ENCODE data around the gene SLC4A1AP. TPM values are rescaled to one million over a fixed set of nuclear protein-coding genes. Genes with fewer than 3 reads are reported as not detected.
A peak's percentile ranks its signal among the peaks of the same experiment; 100 is the strongest.

Gene SLC4A1AP, protein sequence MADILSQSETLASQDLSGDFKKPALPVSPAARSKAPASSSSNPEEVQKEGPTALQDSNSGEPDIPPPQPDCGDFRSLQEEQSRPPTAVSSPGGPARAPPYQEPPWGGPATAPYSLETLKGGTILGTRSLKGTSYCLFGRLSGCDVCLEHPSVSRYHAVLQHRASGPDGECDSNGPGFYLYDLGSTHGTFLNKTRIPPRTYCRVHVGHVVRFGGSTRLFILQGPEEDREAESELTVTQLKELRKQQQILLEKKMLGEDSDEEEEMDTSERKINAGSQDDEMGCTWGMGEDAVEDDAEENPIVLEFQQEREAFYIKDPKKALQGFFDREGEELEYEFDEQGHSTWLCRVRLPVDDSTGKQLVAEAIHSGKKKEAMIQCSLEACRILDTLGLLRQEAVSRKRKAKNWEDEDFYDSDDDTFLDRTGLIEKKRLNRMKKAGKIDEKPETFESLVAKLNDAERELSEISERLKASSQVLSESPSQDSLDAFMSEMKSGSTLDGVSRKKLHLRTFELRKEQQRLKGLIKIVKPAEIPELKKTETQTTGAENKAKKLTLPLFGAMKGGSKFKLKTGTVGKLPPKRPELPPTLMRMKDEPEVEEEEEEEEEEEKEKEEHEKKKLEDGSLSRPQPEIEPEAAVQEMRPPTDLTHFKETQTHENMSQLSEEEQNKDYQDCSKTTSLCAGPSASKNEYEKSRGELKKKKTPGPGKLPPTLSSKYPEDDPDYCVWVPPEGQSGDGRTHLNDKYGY
- total RNA-seq (2021; ENCODE audit: unreplicated experiment) (19.8 TPM), Bru-seq, nascent RNA (percentile 67 among the genes with signal in this experiment), BruChase-seq, experiment 1, labeled RNA remaining after a 6-hour chase (percentile 74 among the genes with signal in this experiment), BruChase-seq, experiment 2, labeled RNA remaining after a 2-hour chase (percentile 69 among the genes with signal in this experiment)
- 10.1 and 12.3 TPM in 2 replicates for polyA plus RNA-seq (2012)
- long read RNA-seq, transcript SLC4A1AP-201 (14 exons, 2,959 nt) = major isoform, 36 of 65 reads
- long read RNA-seq, partial matches to known transcripts = 25 of 65 reads
- long read RNA-seq, other reads (novel, unspliced or antisense) = 4 of 65 reads

DNA sequence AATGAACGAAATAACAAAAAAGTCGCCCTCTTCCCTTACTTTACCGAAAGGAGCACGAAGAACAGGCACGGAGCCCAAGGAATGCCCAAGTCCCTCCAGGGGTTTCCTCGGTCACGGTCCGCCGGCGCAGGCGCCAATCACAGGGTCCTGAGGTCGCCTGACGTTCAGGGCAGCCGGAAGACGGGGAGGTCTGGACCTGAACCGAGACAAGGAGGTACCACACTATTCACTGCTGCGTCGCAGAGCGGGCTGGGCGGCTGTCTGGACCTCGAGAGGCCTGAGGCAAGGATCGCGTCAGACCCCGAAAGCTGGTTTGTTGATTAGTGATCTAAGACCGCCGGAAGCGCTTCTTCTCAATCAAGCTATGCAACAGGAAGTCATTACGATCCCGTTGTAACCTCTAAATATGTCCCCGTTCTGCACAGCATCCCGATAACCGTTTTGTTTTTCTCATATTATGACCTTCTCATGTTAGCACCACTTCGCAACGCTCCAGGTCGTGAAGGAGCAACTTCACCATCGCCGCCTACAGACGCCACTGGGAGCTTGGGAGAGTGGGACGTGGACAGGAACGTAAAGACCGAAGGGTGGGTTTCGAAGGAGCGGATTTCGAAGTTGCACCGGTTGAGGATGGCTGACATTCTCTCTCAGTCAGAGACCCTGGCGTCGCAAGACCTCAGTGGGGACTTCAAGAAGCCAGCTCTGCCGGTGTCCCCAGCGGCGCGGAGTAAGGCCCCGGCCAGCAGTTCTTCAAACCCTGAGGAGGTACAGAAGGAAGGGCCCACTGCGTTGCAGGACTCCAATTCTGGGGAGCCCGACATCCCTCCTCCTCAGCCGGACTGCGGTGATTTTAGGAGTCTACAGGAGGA, at the start of gene SLC4A1AP, which contains the start of gene SUPT7L:
TSS of gene SLC4A1AP (plus strand) at position 605 of the 869 bp plus-strand sequence. CDS start at position 631, 26 bp downstream.
TSS of gene SUPT7L (minus strand) at position 330 of the 869 bp plus-strand sequence. CDS start 1,422 bp downstream, outside the sequence.
- ChIA-PET CTCF (interaction anchor here (1.2 to 1.4 kb wide), 2 partner anchors 20 to 40 kb away, joined by 4 to 9 read pairs; no protein-coding TSS in a partner anchor), POLR2A (interaction anchor here (1.0 to 1.3 kb wide), 2 partner anchors 9 to 19 kb away, joined by 3 read pairs; no protein-coding TSS in a partner anchor), RAD21 (ENCODE audit: low non-redundant PET in 1 of 2, low total read pairs in 2 of 2, uncharacterized antibody in 2 of 2, unreplicated experiment in 2 of 2) (no interaction called here)
- Histone ChIP-seq H3K9me2 (ENCODE audit: insufficient read depth) (no peaks in the 10 kb centered on the region), H3K9ac (ENCODE audit: low read length) (peak within 1 kb of the TSS; percentile 82), H4K20me1 (ENCODE audit: insufficient read depth) (no peaks in the 10 kb centered on the region), H3K4me3 (replicated peaks in 1 of 2; ENCODE audit: low read depth in 1 of 2, low read length in 2 of 2) (peak within 1 kb of the TSS; percentile 92 to 99), H3K27ac (ENCODE audit: low read depth, low read length) (peak within 1 kb of the TSS; percentile 71), H3K4me1 (ENCODE audit: control insufficient read depth in 1 of 2, insufficient read depth in 2 of 2, low read length in 2 of 2) (peaks cover 7 to 17% of the 10 kb centered on the region in 2 experiments), H3K79me2 (ENCODE audit: insufficient read depth, low read length) (peaks cover 51% of the 10 kb centered on the region), H3K9me3 (ENCODE audit: control insufficient read depth in 1 of 2, insufficient read depth in 1 of 2, low read depth in 1 of 2, low read length in 2 of 2) (no peaks in the 10 kb centered on the region), H2AFZ (ENCODE audit: low read depth, low read length, poor library complexity, severe bottlenecking) (peak within 1 kb of the TSS; percentile 88), H3K27me3 (ENCODE audit: insufficient read depth, low read length) (no peaks in the 10 kb centered on the region), H3K36me3 (ENCODE audit: control insufficient read depth in 1 of 2, insufficient read depth in 2 of 2, low read length in 2 of 2) (peaks cover 33 to 36% of the 10 kb centered on the region in 2 experiments), H3K4me2 (ENCODE audit: low read length) (peak within 1 kb of the TSS; percentile 89)
- BruUV-seq (replicated peaks) = no TSS peak
- DNase-seq (ENCODE audit: low read depth, low spot score) = peak; percentile 85
- peak; percentile 84 for ATAC-seq
- intact Hi-C loops (cut with micrococcal nuclease) = loop anchor here (5.0 kb wide), 1 partner anchor 256 kb away; the partner anchor contains the start of gene PPM1G
- TF ChIP-seq, protein P1, sequence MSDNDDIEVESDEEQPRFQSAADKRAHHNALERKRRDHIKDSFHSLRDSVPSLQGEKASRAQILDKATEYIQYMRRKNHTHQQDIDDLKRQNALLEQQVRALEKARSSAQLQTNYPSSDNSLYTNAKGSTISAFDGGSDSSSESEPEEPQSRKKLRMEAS (IDR thresholded peaks at IDR 0.05) = peak; percentile 71; the same call in 1 of the 2 replicates
- TF ChIP-seq CEBPB (IDR thresholded peaks at IDR 0.05; ENCODE audit: low read depth) = no peak; the same call in 1 of the 2 replicates
- TF ChIP-seq, protein P2, sequence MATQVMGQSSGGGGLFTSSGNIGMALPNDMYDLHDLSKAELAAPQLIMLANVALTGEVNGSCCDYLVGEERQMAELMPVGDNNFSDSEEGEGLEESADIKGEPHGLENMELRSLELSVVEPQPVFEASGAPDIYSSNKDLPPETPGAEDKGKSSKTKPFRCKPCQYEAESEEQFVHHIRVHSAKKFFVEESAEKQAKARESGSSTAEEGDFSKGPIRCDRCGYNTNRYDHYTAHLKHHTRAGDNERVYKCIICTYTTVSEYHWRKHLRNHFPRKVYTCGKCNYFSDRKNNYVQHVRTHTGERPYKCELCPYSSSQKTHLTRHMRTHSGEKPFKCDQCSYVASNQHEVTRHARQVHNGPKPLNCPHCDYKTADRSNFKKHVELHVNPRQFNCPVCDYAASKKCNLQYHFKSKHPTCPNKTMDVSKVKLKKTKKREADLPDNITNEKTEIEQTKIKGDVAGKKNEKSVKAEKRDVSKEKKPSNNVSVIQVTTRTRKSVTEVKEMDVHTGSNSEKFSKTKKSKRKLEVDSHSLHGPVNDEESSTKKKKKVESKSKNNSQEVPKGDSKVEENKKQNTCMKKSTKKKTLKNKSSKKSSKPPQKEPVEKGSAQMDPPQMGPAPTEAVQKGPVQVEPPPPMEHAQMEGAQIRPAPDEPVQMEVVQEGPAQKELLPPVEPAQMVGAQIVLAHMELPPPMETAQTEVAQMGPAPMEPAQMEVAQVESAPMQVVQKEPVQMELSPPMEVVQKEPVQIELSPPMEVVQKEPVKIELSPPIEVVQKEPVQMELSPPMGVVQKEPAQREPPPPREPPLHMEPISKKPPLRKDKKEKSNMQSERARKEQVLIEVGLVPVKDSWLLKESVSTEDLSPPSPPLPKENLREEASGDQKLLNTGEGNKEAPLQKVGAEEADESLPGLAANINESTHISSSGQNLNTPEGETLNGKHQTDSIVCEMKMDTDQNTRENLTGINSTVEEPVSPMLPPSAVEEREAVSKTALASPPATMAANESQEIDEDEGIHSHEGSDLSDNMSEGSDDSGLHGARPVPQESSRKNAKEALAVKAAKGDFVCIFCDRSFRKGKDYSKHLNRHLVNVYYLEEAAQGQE (IDR thresholded peaks at IDR 0.05; ENCODE audit: low read depth) = no peak
- no peak for TF ChIP-seq FOSL1 (IDR thresholded peaks at IDR 0.05; ENCODE audit: low read depth)
- TF ChIP-seq JUND (IDR thresholded peaks at IDR 0.05) = no peak
- peak; percentile 60 for TF ChIP-seq EGR1 (IDR thresholded peaks at IDR 0.05; ENCODE audit: low read depth)
- no peak for TF ChIP-seq RAD21 (IDR thresholded peaks at IDR 0.05; ENCODE audit: low read depth)
- TF ChIP-seq ELF1 (IDR thresholded peaks at IDR 0.05; ENCODE audit: borderline replicate concordance, low read depth) = 0 out of 2 replicates have a peak, but pooled peaks have one; percentile 18
- peak; percentile 93 for TF ChIP-seq YY1 (IDR thresholded peaks at IDR 0.05; ENCODE audit: extremely low read depth, insufficient replicate concordance, low read depth, low read length)
- TF ChIP-seq ZFX (IDR thresholded peaks at IDR 0.05) = no peak; the same call in 1 of the 2 replicates
- TF ChIP-seq, protein P3, sequence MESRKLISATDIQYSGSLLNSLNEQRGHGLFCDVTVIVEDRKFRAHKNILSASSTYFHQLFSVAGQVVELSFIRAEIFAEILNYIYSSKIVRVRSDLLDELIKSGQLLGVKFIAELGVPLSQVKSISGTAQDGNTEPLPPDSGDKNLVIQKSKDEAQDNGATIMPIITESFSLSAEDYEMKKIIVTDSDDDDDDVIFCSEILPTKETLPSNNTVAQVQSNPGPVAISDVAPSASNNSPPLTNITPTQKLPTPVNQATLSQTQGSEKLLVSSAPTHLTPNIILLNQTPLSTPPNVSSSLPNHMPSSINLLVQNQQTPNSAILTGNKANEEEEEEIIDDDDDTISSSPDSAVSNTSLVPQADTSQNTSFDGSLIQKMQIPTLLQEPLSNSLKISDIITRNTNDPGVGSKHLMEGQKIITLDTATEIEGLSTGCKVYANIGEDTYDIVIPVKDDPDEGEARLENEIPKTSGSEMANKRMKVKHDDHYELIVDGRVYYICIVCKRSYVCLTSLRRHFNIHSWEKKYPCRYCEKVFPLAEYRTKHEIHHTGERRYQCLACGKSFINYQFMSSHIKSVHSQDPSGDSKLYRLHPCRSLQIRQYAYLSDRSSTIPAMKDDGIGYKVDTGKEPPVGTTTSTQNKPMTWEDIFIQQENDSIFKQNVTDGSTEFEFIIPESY (IDR thresholded peaks at IDR 0.05; ENCODE audit: extremely low read depth, insufficient replicate concordance, low read length) = peak; percentile 17
- no peak for TF ChIP-seq EZH2 (IDR thresholded peaks at IDR 0.05)
- TF ChIP-seq, protein P4, sequence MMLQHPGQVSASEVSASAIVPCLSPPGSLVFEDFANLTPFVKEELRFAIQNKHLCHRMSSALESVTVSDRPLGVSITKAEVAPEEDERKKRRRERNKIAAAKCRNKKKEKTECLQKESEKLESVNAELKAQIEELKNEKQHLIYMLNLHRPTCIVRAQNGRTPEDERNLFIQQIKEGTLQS (IDR thresholded peaks at IDR 0.05) = no peak
- peak; percentile 70 for TF ChIP-seq SIN3A (IDR thresholded peaks at IDR 0.05; ENCODE audit: low read depth)
- no peak for TF ChIP-seq TCF7L2 (IDR thresholded peaks at IDR 0.05; ENCODE audit: borderline replicate concordance, extremely low read depth, insufficient read depth, insufficient read length)

All from HCT116 (cell line).